HepG2 (cell line): ENCODE measurements around the gene ZNF189. TPM values are rescaled to one million over a fixed set of nuclear protein-coding genes. Genes with fewer than 3 reads are reported as not detected.

Experiments
- ARHGAP35 ChIP-seq: sonication (generic); formaldehyde crosslinking; IDR thresholded peaks from 2 replicates; pipeline ENCODE4 v1.9.0; 2022; ENCODE audit warnings: mild to moderate bottlenecking, inconsistent platforms, moderate library complexity, missing genetic modification reagents, borderline replicate concordance
- ESRRA ChIP-seq: sonication (generic); formaldehyde crosslinking; IDR thresholded peaks from 2 replicates; pipeline ENCODE4 v1.5.1; 2020; ENCODE audit warnings: mild to moderate bottlenecking, low read depth, missing genetic modification reagents
- FOXK2 ChIP-seq: fragments of 450-650 bp; IDR thresholded peaks from 2 replicates; pipeline ENCODE4 v1.6.1; 2016
- GATA4 ChIP-seq: sonication (generic); IDR thresholded peaks from 2 replicates; pipeline ENCODE4 v1.6.1; 2016; ENCODE audit warnings: antibody characterized with exemption, low read depth, borderline replicate concordance
- LCORL ChIP-seq, 2 experiments: fragments of 450-650 bp in 1 of 2; sonication (generic) in 1 of 2; formaldehyde crosslinking in 1 of 2; IDR thresholded peaks; 2 replicates each; pipeline versions ENCODE4 v1.5.0 to v1.6.1; 2017 to 2020; ENCODE audit warnings: antibody characterized with exemption in 1 of 2, missing genetic modification reagents in 1 of 2
- MATR3 ChIP-seq: sonication (generic); formaldehyde crosslinking; IDR thresholded peaks from 2 replicates; pipeline ENCODE4 v1.4.0; 2020; ENCODE audit warnings: missing genetic modification reagents
- MED13 ChIP-seq: sonication (generic); formaldehyde crosslinking; IDR thresholded peaks from 2 replicates; pipeline ENCODE4 v1.5.0; 2020; ENCODE audit warnings: missing genetic modification reagents
- NFYC ChIP-seq: IDR thresholded peaks from 2 replicates; pipeline ENCODE4 v1.6.1; 2016; ENCODE audit warnings: missing genetic modification reagents, missing compliant biosample characterization
- RARA ChIP-seq: IDR thresholded peaks from 2 replicates; pipeline ENCODE4 v1.6.1; 2016; ENCODE audit warnings: missing genetic modification reagents, missing compliant biosample characterization
- RFX3 ChIP-seq: IDR thresholded peaks from 2 replicates; pipeline ENCODE4 v1.6.1; 2016; ENCODE audit warnings: missing biosample characterization, missing genetic modification reagents
- TAF15 ChIP-seq: fragments of 200-400 bp; formaldehyde crosslinking; IDR thresholded peaks from one replicate; pipeline ENCODE4 v1.6.1; 2018; ENCODE audit warnings: mild to moderate bottlenecking, low read depth, low read length; ENCODE audit not compliant: poor library complexity, severe bottlenecking
- ZKSCAN1 ChIP-seq: fragments of 150-350 bp; IDR thresholded peaks from 2 replicates; pipeline ENCODE4 v1.6.1; 2014; ENCODE audit warnings: low read length
- ZMYM4 ChIP-seq: sonication (generic); formaldehyde crosslinking; IDR thresholded peaks from 2 replicates; pipeline ENCODE4 v1.8.1; 2023; ENCODE audit warnings: mild to moderate bottlenecking, missing genetic modification reagents
- ZNF24 ChIP-seq: fragments of 450-650 bp; IDR thresholded peaks from 2 replicates; pipeline ENCODE4 v1.6.1; 2017; ENCODE audit warnings: antibody characterized with exemption, mild to moderate bottlenecking
- ZNF260 ChIP-seq: sonication (generic); formaldehyde crosslinking; IDR thresholded peaks from 2 replicates; pipeline ENCODE4 v1.4.0; 2020; ENCODE audit warnings: missing genetic modification reagents, low read depth, mild to moderate bottlenecking, borderline replicate concordance
- ZNF557 ChIP-seq: sonication (generic); formaldehyde crosslinking; IDR thresholded peaks from 2 replicates; pipeline ENCODE4 v1.4.0; 2020; ENCODE audit warnings: missing genetic modification reagents
- ZNF777 ChIP-seq: sonication (generic); formaldehyde crosslinking; IDR thresholded peaks from 2 replicates; pipeline ENCODE4 v1.4.0; 2020; ENCODE audit warnings: missing genetic modification reagents
- ZNF782 ChIP-seq: sonication (generic); formaldehyde crosslinking; IDR thresholded peaks from 2 replicates; pipeline ENCODE4 v1.4.0; 2020; ENCODE audit warnings: missing genetic modification reagents, mild to moderate bottlenecking, borderline replicate concordance
- ZSCAN9 ChIP-seq: IDR thresholded peaks from 2 replicates; pipeline ENCODE4 v1.6.1; 2016; ENCODE audit warnings: borderline replicate concordance
- polyA plus RNA-seq, 8 experiments: library from polyadenylated mRNA; depleted of rRNA in 3 of 8; stranded (reverse) in 7 of 8; unstranded in 1 of 8; fragments of >200 nt; fragmentation: Illumina TruSeq in 4 of 8; extraction: Trizol in 4 of 8; gene quantifications; 2 replicates each; pipeline versions ENCODE4 v1.2.1 to v1.2.3, GENCODE V29; 2011 to 2016; ENCODE audit warnings: low read depth in 4 of 8, missing spikeins in 1 of 8, mixed read lengths in 1 of 8; ENCODE audit not compliant: insufficient read depth in 1 of 8
- total RNA-seq, 5 experiments: library from RNA; depleted of rRNA; stranded (reverse); fragments of >200 nt; fragmentation: Illumina TruSeq; extraction: Trizol; gene quantifications; 2 replicates each; pipeline ENCODE4 v1.2.3, GENCODE V29; 2016; ENCODE audit warnings: low read depth in 1 of 5
- TF ChIP-seq, protein P1 (sequence below): fragments of 450-650 bp; IDR thresholded peaks from 2 replicates; pipeline ENCODE4 v1.6.1; 2017
- TF ChIP-seq, protein P2 (sequence below): IDR thresholded peaks from 2 replicates; pipeline ENCODE4 v1.6.1; 2012; ENCODE audit warnings: low read length, improper control_type of control experiment
- TF ChIP-seq, protein P3 (sequence below): IDR thresholded peaks from 2 replicates; pipeline ENCODE4 v1.6.1; 2016; ENCODE audit warnings: low read depth, borderline replicate concordance
- TF ChIP-seq, protein P4 (sequence below): sonication (generic); formaldehyde crosslinking; IDR thresholded peaks from 2 replicates; pipeline ENCODE4 v1.5.0; 2020; ENCODE audit warnings: missing genetic modification reagents

Gene ZNF189
- total and polyA plus RNA-seq, 2 of the 13 experiments (the other 11 are each of a cell fraction or from before 2014, with no cell fraction given), result 8.4 to 50.0 TPM

DNA sequence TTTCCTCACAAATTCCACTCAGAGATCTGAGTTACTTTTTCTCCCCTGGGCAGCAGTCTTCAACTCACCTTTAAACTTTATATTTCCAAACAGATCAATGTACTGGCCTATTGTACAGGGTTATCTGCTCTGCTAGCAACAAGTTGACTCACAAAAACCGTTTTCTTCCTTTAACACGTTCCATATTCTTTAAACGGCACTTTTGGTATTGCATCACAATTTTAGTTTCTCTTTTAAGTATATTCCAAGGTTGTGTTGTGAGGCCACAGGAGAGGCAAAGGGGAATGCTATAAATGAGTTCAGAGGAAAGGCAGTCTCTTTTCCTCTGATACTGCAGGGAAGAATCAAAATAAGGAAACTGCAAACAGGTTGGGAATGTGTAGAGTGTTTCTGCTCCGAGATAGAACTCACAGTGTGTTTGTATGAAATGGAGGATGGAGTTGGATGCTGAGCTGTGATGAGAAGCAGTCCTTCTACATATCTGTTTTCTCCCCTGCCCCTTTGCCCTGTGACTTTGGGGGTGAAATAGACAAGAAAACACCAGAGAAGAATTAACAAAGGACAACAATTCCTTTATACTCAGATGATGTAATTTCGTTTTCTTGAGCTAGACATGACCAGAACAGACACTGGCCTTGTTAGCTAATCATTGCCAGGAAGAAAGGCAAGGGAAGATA, 46.8 kb downstream of the ZNF189 start (continued):
- TF ChIP-seq, protein P1, sequence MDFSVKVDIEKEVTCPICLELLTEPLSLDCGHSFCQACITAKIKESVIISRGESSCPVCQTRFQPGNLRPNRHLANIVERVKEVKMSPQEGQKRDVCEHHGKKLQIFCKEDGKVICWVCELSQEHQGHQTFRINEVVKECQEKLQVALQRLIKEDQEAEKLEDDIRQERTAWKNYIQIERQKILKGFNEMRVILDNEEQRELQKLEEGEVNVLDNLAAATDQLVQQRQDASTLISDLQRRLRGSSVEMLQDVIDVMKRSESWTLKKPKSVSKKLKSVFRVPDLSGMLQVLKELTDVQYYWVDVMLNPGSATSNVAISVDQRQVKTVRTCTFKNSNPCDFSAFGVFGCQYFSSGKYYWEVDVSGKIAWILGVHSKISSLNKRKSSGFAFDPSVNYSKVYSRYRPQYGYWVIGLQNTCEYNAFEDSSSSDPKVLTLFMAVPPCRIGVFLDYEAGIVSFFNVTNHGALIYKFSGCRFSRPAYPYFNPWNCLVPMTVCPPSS, result no peak
- TF ChIP-seq ZNF260 (CRISPR knock-in tag) (no peak), ZMYM4 (CRISPR knock-in tag) (peak; percentile 67; the same call in 1 of the 2 replicates), ZSCAN9 (CRISPR knock-in tag) (no peak), TAF15 (no peak), ZNF782 (CRISPR knock-in tag) (no peak), MATR3 (CRISPR knock-in tag) (no peak), MED13 (CRISPR knock-in tag) (no peak), GATA4 (0 out of 2 replicates have a peak, but pooled peaks have one; percentile 11), LCORL (IDR thresholded peaks at IDR 0.05) (no peak), LCORL (CRISPR knock-in tag; IDR thresholded peaks at IDR 0.05) (no peak), RARA (peak; percentile 64), ARHGAP35 (CRISPR knock-in tag) (no peak), ZNF24 (peak; percentile 47; the same call in 1 of the 2 replicates), ZNF777 (CRISPR knock-in tag) (peak; percentile 42), ESRRA (CRISPR knock-in tag) (no peak), RFX3 (CRISPR knock-in tag) (no peak), FOXK2 (no peak), NFYC (no peak), ZNF557 (CRISPR knock-in tag) (no peak), ZKSCAN1 (no peak)
- TF ChIP-seq, protein P2, sequence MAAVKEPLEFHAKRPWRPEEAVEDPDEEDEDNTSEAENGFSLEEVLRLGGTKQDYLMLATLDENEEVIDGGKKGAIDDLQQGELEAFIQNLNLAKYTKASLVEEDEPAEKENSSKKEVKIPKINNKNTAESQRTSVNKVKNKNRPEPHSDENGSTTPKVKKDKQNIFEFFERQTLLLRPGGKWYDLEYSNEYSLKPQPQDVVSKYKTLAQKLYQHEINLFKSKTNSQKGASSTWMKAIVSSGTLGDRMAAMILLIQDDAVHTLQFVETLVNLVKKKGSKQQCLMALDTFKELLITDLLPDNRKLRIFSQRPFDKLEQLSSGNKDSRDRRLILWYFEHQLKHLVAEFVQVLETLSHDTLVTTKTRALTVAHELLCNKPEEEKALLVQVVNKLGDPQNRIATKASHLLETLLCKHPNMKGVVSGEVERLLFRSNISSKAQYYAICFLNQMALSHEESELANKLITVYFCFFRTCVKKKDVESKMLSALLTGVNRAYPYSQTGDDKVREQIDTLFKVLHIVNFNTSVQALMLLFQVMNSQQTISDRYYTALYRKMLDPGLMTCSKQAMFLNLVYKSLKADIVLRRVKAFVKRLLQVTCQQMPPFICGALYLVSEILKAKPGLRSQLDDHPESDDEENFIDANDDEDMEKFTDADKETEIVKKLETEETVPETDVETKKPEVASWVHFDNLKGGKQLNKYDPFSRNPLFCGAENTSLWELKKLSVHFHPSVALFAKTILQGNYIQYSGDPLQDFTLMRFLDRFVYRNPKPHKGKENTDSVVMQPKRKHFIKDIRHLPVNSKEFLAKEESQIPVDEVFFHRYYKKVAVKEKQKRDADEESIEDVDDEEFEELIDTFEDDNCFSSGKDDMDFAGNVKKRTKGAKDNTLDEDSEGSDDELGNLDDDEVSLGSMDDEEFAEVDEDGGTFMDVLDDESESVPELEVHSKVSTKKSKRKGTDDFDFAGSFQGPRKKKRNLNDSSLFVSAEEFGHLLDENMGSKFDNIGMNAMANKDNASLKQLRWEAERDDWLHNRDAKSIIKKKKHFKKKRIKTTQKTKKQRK, result no peak
- TF ChIP-seq, protein P3, sequence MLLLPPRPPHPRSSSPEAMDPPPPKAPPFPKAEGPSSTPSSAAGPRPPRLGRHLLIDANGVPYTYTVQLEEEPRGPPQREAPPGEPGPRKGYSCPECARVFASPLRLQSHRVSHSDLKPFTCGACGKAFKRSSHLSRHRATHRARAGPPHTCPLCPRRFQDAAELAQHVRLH (CRISPR knock-in tag), result no peak
- TF ChIP-seq, protein P4, sequence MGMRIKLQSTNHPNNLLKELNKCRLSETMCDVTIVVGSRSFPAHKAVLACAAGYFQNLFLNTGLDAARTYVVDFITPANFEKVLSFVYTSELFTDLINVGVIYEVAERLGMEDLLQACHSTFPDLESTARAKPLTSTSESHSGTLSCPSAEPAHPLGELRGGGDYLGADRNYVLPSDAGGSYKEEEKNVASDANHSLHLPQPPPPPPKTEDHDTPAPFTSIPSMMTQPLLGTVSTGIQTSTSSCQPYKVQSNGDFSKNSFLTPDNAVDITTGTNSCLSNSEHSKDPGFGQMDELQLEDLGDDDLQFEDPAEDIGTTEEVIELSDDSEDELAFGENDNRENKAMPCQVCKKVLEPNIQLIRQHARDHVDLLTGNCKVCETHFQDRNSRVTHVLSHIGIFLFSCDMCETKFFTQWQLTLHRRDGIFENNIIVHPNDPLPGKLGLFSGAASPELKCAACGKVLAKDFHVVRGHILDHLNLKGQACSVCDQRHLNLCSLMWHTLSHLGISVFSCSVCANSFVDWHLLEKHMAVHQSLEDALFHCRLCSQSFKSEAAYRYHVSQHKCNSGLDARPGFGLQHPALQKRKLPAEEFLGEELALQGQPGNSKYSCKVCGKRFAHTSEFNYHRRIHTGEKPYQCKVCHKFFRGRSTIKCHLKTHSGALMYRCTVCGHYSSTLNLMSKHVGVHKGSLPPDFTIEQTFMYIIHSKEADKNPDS (CRISPR knock-in tag), result no peak
